Measurements from ENCODE around the gene AHCYL2.

The AHCYL2 gene

GRCh38 chr7:129197771-129198170, 27.1 kb upstream of the AHCYL2 start:
- ChIA-PET CTCF (interaction anchor here (0.8 to 4.7 kb wide), 7 partner anchors 10 to 101 kb away, joined by 3 to 41 read pairs (median 4); no protein-coding TSS in a partner anchor), POLR2A (no interaction called here)
- H3K4me3 ChIP-seq (ENCODE audit: low read depth, low read length), result no peak overlapping the region
- DNase-seq (ENCODE audit: low read depth, low spot score), result no peak
- TF ChIP-seq CTCF (IDR thresholded peaks at IDR 0.05; ENCODE audit: insufficient read depth, low read length, missing control alignments), result no peak

- TF ChIP-seq CTCF (IDR thresholded peaks at IDR 0.05; ENCODE audit: insufficient read depth, low read length, missing control alignments), result no peak
- no peak for DNase-seq (ENCODE audit: low read depth, low spot score)
- POLR2A ChIA-PET, result no interaction called here
- CTCF ChIA-PET, result interaction anchor here (1.3 to 4.7 kb wide), 6 partner anchors 9 to 36 kb away, joined by 4 to 41 read pairs (median 8); no protein-coding TSS in a partner anchor
- no peak overlapping the region for H3K4me3 ChIP-seq (ENCODE audit: low read depth, low read length)
Measured at GRCh38 chr7:129199406-129199805, 25.4 kb upstream of the AHCYL2 start.

GRCh38 chr7:129202058-129202777, 22.6 kb upstream of the AHCYL2 start:
- DNase-seq (ENCODE audit: low read depth, low spot score), result no peak
- ChIA-PET POLR2A (no interaction called here), CTCF (interaction anchor here (1.8 kb wide), 1 partner anchor 8 kb away, joined by 5 read pairs; no protein-coding TSS in a partner anchor)
- H3K4me3 ChIP-seq (ENCODE audit: low read depth, low read length), result no peak overlapping the region
- TF ChIP-seq CTCF (IDR thresholded peaks at IDR 0.05; ENCODE audit: insufficient read depth, low read length, missing control alignments), result no peak

GRCh38 chr7:129203050-129203741, 21.6 kb upstream of the AHCYL2 start:
- no peak for DNase-seq (ENCODE audit: low read depth, low spot score)
- ChIA-PET POLR2A (no interaction called here), CTCF (interaction anchor here (0.9 to 12.9 kb wide), 4 partner anchors 9 to 96 kb away, joined by 3 to 297 read pairs (median 6); no protein-coding TSS in a partner anchor)
- no peak for TF ChIP-seq CTCF (IDR thresholded peaks at IDR 0.05; ENCODE audit: insufficient read depth, low read length, missing control alignments)
- H3K4me3 ChIP-seq (ENCODE audit: low read depth, low read length), result no peak overlapping the region

GRCh38 chr7:129205126-129205818, 19.6 kb upstream of the AHCYL2 start:
- ChIA-PET POLR2A (no interaction called here), CTCF (interaction anchor here (12.9 kb wide), 1 partner anchor 40 kb away, joined by 297 read pairs; no protein-coding TSS in a partner anchor)
- no peak for DNase-seq (ENCODE audit: low read depth, low spot score)
- TF ChIP-seq CTCF (IDR thresholded peaks at IDR 0.05; ENCODE audit: insufficient read depth, low read length, missing control alignments), result no peak
- no peak overlapping the region for H3K4me3 ChIP-seq (ENCODE audit: low read depth, low read length)

Data from AG04449 (cell line).